Stimulated activated CD8-positive, alpha-beta memory T cell treated with anti-CD3 and anti-CD28 coated beads, Interleukin-12 subunit alpha, Interleukin-12 subunit beta, amount 100 ng/mL, for 24 hours (primary cell): ENCODE results near the gene TMED5.
A peak's percentile ranks its signal among the peaks of the same experiment; 100 is the strongest.
"Not testable (repeated sequence)": the region's sequence is repeated elsewhere in the genome, so short reads cannot be mapped to it uniquely, and the experiment has no call there.

Source experiments
- DNase-seq: peaks from one replicate; pipeline ENCODE4 v3.0.0-alpha.2; 2020; ENCODE audit errors: extremely low read depth

TMED5 gene

DNA sequence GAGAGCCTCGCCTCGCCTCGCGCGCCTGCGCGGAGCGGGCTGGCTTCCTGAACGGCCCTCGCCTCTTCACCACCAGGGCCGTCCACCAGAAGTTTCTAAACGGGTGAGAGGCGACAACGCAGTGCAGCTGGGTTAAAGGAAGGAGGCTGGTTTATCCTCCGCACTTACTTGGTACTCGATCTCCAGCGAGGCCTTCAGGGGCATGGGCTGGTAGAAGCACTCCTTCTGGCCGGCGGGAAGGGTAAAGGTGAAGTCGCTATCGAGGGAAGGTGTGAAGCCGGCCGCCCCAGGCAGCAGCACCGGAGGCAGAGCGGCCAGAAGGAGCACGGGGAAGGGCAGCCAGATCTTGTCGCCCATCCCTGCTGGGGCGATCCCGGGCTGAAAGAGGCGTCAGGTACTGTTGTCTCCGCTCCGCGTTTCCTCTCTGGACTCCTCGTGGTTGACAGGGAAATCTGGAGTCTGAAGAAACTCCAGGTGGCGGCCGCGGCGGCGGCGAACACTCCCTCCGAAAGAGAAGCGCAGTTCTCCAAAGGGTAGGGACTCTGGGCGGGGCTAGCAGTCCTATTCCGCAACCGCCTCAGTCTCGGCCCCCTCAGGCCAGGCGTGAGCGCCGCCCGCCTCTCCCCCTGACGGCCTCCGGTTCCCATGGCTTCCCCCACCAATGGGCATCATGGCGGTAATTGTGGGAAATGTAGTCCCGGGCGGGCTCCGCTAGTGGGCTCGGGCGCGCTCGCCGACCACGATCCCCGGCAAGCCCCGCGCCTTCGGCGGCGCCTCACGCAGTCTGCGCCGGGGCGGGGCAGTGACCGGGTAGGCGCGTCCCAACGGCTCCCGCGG is at the start of gene TMED5:
TMED5 (minus strand) TSS at position 528 of the 837 bp plus-strand sequence; CDS start at position 357, 171 bp downstream.
- peak; percentile 87 for DNase-seq

DNA sequence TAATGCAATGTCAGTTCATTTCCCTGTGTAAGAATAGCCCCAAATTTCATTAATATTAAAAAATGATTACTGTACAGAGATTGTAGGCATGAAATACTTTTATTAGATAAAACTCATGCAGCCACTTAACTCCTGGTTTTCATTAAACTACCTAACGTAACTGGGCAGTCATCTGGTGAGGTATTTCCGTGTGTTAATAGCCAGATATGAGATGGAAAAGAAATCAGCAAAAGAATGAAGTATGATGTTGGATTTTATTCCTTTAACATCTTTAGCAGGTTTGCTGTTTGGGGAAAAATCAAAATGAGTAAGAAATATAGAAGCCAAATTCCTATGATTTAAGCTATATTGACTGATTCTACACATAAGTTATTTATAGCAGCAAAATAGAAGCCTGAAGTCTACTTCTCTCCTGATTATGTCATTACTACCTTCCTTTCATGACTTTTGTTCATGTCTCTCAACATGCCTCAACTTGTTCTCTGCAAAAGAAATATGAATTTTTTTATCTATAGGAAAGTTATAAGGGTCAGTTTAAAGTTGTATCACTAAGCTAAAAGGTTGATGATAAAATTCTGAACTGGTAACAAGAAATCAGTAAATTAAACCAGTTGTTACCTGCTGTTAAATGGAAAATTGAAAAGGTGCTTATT is 42.9 kb upstream of the TMED5 start:
- no peak for DNase-seq

DNA sequence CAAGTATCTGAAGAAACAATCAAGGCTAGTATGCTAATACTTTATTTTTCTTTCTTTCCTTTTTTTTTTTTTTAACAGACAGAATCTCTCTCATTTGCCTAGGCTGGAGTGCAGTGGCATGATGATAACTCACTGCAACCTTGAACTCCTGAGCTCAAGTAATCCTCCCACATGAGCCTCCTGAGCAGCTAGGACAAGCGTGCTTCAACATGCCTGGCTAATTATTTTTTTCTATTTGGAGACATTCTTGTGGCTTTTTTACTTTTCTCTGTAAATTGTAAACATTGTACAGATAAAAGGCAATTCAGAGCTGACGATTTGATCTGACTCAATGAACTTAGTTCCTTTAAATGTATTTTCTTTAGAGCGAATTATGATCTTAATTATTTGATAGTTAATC is 41.7 kb upstream of the TMED5 start:
- DNase-seq, result no peak

DNA sequence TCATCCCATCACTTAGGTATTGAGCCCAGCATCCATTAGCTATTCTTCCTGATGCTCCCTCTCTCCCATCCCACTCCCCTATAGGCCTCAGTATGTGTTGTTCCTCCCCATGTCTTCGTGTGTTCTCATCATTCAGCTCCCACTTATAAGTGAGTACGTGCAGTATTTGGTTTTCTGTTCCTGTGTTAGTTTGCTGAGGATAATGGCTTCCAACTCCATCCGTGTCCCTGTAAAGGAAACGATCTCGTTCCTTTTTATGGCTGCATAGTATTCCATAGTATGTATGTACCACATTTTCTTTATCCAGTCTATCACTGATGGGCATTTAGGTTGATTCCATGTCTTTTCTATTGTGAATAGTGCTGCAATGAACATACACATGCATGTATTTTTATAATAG is 40.5 kb upstream of the TMED5 start:
- not testable (repeated sequence) for DNase-seq

DNA sequence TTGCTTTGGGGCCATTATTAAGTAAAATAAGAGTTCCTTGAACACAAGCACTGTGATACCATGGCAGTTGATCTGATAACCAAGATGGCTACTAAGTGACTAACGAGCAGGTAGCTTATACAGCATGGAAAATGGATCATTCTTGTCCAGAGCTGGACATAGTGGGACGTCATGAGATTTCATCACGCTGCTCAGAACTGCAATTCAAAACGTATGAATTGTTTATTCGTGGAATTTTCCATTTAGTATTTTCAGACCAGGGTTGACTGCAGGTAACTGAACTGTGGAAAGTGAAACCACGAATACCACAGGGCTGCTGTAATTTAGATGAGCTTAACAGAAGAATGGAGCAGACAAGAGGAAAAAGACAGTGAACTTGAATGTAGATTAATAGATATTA is 39.2 kb upstream of the TMED5 start:
- DNase-seq, result no peak

DNA sequence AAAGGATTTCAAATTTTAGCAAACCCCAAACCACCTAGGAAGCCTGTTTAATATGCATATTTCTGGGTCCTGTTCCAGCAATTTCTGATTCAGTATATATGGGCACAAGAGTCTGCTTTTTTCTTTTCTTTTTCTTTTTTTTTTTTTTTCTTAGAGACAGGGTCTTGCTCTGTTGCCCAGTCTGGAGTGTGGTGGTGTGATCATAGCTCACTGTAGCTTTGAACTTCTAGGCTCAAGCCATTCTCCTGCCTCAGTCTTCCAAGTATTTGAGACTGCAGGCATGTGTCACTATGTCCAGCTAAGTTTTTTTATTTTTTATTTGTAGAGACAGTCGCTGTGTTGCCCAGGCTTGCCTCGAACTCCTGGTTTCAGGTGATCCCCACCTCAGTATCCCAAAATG is 35.1 kb upstream of the TMED5 start:
- DNase-seq, result no peak

DNA sequence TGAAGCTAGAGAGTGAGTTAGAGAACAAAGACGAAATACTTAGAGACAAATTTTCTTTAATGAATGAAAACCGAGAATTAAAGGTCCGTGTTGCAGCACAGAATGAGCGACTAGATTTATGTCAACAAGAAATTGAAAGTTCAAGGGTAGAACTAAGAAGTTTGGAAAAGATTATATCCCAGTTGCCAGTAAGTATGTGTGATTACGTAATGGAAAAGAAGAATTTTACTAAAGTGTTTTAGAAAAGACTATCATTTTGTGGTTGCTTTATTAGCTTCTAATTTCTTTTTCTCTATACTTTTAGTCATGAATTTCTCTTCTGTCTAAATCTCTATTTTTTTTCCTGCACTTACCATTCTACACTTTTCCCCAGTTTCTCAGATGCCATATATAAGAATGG is 27.0 kb upstream of the TMED5 start:
- no peak for DNase-seq

DNA sequence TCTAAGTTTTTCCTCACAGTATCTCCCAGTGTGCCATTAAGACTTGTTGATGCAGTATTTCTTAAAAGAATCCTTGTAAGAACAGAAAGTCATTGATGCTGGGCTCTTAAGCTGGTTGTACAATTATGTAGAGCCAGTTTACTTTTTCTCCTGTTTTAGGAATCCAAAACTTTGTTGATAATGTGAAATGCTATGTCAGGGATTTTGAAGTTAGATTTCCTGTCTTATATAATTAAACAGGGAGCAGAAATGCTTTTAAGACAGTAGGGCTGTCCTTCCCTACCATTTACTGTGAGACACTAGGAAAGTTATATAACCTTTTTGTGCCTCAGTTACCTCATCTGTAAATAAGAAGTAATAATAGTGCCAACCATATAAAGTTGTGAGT is 26.3 kb upstream of the TMED5 start:
- no peak for DNase-seq

DNA sequence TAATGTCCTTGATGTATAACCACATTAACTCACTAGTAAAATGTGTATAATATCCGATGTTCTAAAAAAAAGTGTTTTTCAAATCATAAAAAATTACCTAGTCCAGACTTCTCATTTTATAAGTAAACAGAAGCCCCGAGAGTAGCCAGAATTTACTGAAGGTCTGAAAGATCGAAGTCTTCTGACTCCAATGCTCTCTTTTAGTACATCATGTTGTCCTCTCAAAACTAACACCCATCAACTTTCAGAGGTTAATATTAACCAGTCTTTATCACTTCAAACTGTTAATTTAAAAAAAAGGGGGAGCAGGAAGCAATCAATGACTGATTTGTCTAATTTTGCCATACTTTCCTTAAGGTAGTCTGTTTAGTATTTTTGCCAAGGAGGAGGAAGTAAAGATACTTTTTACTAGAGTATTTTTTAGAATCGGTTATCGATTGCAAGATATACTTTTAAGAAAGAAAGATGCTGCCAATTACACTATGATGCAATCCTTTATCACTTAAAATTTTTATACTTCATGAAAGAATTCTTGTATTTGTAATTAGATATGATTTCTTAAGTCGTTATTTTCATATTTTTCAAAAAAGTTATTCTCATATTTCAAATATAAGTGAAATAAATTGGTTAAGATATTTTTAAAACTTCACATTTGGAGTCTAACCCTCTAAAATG is 25.8 kb upstream of the TMED5 start:
- DNase-seq, result no peak

DNA sequence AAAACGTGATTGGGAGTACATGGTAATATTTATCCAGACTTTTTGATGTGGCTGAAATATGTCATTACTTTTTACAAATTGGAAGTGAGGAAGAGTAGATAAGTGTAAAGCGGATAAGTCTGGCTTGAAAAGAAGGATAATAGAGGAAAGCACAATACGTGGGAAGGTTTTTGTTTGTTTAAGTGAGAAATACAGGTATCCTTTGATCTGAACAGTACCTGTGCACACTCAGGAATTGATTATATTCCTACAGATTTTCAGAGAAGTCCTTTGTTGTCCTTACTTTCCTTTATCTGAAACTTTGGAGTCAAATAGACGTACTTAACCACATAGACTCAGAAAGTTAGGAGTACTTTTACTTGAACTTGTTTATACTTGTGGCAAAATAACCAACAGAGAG is 20.5 kb upstream of the TMED5 start:
- no peak for DNase-seq

DNA sequence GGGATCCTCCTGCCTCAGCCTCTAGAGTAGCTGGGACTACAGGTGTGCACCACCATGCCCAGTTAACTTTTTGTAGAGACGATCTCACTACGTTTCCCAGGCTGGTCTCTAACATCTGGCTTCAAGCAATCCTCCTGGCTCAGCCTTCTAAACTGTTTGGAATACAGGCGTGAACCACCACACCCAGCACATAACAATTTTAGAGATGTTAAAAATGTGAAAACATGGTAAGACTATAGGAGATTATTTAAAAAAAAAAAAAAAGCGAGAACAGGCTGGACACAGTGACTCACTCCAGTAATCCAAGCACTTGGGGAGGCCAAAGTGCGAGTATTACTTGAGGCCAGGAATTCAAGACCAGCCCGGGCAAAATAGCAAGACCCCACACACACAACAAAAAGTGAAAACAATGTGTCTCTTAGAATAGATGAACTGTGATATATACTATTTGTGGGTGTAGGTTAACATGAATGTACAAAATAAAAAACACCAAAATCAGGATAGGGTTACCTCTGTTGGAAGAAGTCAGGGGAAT is 19.9 kb upstream of the TMED5 start:
- DNase-seq, result no peak

DNA sequence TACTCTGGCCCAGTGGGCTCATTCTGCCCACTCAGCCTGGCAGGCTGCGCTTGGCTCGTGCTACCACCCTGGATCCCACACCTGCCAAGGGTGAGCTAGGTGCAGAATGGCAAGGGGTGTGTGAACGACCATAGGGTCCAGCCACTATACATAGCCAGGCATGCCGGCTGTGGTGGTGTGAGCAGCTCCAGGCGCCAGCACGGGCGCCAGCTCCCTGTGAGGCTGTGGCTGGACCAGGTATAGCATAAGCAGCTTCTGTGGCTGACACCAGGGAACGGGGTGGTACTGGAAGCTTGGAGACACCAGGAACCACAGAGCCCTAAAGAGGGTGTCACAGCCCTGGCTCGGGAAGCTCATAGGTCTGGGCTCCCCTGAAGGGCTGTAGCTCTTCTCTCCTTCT is 18.9 kb upstream of the TMED5 start:
- DNase-seq, result no peak

DNA sequence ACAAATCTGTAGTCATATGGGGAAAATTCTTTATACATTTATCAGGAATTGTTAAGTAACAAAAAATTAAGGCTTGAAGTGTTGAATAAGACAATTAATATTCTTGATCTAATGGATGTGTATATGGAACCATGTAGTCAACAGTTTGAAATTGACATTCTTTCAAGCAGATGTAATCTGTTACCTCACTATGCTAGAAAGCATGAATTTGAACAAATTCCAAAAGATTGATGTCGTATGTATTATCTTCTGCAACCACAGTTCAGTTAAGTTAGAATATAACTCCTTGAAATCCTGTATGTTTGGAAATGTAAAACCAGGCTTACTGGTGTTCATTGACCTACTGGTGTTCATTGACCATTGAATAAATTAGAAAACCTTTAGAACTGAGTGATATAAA is 16.4 kb upstream of the TMED5 start:
- no peak for DNase-seq

DNA sequence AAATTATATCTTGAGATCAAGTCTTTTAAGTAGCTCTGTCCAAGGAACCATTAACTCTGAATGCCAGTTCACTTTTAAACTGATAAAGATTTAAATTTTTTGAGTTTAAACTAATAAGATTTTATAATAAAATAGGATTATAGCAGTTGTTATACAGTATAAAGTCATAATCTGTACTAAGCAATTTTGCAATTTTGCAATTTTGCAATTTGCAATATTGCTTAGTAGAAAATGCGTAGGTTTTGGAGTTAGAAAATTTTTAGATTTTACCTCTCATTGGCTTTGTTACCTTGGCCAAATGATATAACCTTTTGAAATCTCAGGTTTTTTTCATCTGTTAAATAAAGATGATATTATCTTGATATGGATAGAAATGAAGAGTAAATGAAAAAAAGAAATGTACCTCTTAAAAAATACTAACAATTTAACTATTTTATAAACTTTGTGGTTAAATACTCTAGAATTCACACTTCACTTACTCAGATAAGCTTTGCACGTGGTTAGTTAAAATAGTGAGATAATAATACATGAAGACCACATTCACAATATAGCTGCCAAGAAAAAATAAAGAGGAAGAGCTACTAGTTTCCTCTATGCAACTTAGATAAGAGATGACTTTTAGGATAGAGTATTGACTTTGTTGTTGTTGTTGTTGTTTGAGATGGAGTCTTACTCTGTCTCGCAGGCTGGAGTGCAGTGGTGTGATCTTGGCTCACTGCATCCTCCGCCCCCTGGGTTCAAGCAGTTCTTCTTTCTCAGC is 14.2 kb upstream of the TMED5 start:
- DNase-seq, result no peak

DNA sequence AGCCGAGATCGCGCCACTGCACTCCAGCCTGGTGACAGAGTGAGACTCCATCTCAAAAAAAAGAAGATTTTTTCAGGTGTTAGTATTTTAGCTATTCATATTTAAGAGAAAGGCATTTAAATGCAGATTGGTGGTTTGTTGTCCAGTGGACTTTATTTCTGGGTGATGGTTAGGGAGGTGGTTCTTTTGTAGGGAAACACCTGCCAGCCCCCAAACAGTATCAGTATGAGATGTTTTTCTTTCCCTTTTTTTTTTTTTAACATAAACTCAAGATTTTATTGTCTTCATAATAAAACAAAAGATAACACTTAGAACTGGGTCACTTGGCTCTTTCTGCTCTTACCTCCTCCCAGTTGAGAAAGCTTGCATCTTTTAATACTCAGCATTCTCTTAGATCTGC is 10.2 kb upstream of the TMED5 start:
- no peak for DNase-seq

DNA sequence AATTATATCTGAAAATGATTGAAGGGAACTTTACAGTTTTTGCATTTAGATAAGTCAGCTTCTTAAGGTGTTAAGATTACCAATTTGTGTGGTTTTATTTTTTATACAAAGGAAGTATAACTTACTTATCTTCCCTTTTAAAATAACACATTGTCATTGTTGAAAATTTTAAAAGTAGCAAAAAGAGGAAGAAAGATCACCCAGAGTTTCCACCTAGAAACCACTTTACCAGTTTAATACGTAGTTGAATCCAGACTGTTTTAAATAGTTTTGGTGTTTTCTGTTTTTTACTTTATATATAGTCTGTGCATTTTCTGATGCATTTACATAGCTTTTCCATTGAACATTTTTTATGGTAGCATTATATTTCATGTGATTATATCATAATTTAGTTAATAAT is 6.5 kb upstream of the TMED5 start:
- DNase-seq, result no peak

DNA sequence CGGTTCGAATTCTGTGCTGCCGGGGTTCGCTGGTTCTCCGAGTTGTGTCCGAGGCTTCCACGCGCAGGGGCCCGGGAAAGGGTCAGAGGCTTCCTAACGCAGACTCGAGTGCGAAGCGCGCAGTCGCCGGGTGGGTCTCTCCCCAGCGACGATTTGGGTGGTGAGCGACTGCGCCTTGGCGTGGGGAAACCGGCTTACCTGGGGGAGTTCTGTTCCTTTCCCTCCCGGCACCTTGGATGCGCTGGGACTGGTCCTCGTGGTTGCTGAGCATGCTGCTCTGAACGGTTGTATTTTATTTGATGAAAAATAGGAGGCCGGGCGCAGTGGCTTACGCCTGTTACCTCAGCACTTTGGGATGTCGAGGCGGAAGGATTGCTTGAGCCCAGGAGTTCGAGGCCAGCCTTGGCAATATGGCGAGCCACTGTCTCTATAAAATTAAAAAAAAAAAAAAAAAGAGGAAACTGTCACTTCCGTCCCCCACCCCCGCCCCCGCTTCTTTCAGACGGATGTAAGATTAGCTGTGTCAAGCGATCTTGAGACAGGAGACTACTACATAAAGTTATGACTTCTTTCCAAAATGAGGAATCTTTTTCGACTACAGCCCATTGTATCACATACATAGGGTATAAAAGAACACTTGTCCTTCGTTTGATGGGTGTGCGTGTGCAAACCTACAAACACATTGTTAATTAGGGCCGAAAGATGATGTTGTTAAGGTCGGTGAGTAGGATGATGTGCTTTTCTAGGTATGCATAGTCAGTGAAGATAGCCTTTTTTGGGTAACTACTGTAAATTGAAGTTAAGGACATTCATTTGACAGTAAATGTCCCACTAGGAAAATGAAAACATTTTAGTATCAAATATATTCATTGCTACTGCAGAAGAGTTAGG is 755 bp upstream of the TMED5 start, which contains the start of gene CCDC18:
CCDC18 (plus strand) TSS at position 2 of the 891 bp plus-strand sequence. CDS start 2,638 bp downstream, outside the sequence.
- DNase-seq, result no peak

DNA sequence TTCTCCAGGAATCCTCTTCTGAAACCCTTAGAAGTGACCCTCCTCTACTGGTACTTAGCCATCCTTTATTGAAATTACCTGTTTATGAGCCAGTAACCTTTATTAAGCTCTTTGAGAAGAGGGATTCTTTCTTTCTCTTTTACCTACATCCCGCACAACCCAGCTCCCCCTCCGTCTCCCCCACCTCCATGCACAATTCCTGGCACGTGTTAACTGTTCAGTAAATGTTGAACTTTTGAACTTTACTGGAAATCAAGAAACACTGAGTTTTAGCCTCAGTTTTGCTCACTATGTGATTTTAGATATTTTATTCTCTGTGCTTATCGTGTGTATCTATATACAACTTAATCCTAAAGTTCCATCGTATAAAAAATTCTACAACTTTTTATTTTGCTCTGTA is 1.8 kb downstream of the TMED5 start:
- no peak for DNase-seq

DNA sequence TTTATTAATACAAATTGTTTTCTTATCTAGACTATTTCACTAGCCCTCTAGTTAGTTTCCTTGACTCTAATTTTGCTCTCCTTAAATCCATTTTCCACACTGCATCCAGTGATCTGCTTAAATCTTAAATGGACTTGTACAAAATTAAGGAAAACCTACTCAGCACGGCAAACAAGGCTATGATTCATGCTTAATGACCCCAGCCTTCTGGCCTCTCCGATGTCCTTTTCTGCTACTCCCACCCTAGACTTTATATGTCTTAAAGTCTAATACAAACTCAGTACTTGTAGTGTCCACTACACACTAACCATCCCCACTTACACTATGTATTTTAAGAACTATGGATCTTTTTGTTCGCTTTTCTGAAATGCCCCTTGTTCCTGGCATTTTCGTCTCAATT is 2.2 kb downstream of the TMED5 start:
- no peak for DNase-seq

DNA sequence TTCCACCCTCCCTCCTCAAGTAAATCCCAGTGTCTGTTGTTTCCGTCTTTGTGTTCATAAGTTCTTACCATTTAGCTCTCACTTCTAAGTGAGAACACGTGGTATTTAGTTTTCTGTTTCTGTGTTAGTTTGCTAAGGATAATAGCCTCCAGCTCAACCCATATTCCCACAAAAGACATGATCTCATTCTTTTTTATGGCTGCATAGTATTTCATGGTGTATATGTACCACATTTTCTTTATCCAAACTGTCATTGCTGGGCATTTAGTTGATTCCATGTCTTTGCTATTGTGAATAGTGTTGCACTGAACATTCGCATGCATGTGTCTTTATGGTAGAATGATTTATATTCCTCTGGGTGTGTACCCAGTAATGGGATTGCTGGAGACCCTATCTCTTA is 5.6 kb downstream of the TMED5 start:
- DNase-seq, result not testable (repeated sequence)

DNA sequence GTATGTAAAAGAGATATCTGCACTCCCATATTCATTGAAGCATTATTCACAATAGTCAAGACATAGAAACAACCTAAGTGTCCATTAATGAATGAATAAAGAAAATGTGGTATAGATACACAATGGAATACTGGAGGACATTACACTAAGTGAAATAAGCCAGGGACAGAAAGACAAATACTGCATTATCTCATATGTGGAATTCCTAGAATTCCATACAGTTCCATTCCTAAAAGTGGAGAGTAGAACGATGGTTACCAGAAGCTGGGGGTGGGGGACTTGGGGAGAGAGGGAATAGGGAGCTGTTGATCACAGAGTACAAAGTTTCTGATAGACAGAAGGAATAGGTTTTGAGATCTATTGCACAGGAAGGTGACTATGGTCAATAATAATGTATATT is 7.4 kb downstream of the TMED5 start:
- DNase-seq, result no peak
